Astrocyte (in vitro differentiated cells and primary cell): ENCODE measurements around the gene ANP32D.

Source experiments
- CTCF ChIP-seq: IDR thresholded peaks from 2 replicates; pipeline ENCODE4 v1.5.1; 2011; ENCODE audit warnings: low read depth, mild to moderate bottlenecking, inconsistent platforms, low read length, moderate library complexity; ENCODE audit not compliant: insufficient read depth
- EZH2 ChIP-seq: IDR thresholded peaks from 2 replicates; pipeline ENCODE4 v1.6.1; 2012; ENCODE audit warnings: mild to moderate bottlenecking, low read length, inconsistent platforms; ENCODE audit not compliant: insufficient read depth

GRCh38 chr12:48459259-48459658 lies 13.1 kb upstream of the ANP32D start:
- TF ChIP-seq CTCF (no peak), EZH2 (no peak)
